HG02852 (cell line): Measurements from ENCODE around the gene PTGER1.
"Not testable (repeated sequence)": the region's sequence is repeated elsewhere in the genome, so short reads cannot be mapped to it uniquely, and the experiment has no call there.

Experiments
- ATAC-seq: cut with Tn5 transposase; IDR thresholded peaks from one replicate; pipeline ENCODE4 v1.9.1; 2021; ENCODE audit warnings: mild to moderate bottlenecking, moderate library complexity; ENCODE audit not compliant: unreplicated experiment

PTGER1 gene

DNA sequence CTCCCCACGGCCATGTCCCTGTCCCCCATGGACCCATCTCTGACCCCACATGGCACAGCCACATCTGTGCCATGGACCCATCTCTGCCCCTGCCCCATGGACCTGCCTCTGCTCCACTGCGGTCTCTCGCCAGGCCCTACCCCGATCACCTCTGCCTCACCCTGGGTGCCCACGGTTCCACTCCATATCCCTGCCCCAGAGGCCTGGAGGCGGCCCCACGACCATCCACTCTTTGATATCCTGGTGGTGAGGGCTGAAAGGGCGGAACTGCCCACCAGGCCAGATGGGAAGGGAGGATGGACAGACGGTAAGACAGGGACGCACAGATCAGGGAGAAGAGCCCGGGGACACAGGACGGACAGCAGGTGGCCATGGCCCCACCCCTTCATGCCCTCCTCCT is 327 bp downstream of the PTGER1 start:
- ATAC-seq = no peak

DNA sequence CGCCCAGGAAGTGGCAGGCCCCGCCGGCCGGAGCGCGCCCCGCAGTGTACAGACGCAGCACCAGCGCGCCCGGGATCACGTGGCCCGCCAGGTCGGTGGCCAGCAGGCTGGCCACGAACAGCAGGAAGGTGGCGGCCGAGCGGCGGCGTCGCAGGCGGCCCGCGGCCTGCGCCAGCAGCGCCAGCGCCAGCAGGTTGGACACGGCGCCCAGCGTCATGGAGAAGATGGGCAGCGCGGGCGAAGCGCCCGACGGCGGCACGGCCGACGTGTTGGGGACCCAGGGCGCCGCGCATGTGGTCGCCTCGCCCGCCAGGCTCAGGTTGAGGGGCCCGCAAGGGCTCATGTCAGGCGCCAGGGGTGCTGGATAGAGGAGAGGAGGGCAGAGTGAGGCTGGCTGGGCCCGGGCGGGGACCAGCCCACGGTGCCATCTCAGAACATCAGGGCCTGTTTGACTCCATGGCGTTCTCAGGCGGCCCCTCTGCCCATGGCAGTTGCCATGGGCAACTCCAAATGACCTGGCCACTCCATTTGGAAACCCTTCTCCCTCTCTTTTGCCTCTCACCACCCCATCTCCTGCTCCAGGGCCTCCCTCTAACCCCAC is 1.1 kb downstream of the PTGER1 start:
- ATAC-seq = no peak

DNA sequence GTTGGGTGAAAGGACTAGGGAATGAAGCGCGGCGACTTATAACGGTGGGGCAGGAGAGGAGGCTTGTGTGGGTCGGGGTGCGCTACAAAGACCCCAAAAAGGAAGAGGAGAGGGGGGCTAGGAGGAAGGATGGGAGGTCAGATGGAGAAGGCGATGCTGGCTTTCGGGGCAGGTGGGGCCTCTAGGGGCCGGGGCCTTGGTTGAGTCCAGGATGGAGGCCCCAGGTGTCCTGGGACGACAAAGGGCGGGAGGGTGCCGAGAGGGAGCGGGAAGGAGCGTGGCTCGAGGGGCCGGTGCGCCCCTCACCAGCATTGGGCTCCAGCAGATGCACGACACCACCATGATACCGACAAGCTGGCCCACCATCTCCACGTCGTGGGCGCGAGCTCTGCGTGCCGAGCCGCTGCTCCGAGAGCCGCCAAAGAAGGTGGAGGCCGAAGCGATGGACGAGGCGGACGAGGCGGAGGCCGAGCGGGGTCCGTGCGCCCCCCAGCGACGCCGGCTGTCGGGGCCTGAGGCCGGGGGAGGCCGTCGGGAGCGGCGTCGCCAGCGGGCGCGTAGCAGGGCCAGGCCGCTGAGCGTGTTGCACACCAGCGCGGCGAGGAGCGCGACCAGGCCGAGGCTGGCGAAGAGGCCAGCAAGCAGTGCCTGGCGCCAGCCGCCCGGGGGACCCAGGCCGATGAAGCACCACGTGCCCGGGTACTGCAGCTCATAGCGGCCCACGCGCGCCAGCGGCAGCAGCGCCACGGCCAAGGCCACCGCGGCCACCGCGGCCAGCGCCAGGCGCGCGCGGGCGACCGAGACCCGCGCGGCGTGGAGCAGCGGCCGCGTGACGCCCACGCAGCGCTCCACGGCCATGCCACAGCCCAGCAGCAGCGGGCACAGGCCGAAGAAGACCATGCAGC is 1.8 kb downstream of the PTGER1 start:
- ATAC-seq = no peak

DNA sequence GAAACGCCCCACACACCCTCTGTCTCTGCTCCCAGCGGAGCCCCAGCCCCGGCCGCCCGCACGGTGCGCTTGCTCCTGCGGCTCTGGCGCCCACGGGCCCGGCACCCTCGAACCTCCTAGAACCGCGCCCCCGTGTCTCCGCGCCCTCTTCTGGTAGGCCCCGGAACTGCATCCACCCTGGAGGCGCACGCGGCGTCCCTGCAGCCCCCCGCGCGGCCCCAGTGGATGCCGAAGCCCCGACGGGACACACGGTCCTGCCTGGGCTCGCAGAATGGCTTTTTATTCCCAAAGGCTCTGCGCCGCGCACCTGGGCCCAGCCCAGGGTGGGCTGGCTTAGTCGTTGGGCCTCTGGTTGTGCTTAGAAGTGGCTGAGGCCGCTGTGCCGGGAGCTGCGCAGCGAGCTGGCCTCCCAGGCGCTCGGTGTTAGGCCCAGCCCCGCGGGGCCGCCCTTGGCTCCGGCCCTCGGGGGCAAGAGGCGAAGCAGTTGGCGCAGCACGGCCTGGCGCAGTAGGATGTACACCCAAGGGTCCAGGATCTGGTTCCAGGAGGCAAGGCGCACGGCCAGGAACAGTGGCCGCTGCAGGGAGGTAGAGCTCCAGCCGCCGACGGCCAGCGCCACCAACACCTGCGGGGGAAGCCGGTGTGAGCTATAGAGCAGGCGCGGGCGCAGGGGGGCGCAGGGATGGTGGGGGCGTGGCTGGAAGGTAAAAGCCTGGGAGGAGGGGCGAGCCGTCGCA is 2.8 kb downstream of the PTGER1 start:
- no peak for ATAC-seq

DNA sequence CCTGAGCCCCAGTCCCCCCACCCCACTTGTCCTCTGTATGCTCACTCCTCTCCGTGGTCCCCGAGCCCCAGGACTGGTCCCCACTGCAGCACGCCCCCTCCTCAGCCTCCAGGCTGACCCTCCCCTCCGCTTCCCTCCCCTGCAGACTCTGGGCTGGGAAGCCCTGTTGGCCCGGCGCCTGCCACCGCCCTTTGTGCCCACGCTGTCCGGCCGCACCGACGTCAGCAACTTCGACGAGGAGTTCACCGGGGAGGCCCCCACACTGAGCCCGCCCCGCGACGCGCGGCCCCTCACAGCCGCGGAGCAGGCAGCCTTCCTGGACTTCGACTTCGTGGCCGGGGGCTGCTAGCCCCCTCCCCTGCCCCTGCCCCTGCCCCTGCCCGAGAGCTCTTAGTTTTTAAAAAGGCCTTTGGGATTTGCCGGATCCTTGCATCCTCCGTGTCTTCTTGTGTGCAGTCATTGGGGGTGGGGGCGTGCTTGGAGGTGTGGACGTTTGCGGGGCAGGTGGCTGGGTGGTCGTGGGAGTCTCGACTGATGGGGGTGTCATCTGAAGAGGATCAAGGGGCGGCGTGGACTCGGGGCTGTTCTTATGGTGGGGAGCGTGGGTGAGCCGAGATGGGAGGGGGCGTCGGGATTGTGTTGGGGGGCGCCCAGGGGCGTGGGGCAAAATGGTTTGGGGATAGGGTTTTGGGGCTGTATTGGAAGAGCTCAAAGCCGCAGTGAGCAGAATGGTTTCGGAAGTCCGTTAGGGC is 3.5 kb downstream of the PTGER1 start:
- no peak for ATAC-seq

DNA sequence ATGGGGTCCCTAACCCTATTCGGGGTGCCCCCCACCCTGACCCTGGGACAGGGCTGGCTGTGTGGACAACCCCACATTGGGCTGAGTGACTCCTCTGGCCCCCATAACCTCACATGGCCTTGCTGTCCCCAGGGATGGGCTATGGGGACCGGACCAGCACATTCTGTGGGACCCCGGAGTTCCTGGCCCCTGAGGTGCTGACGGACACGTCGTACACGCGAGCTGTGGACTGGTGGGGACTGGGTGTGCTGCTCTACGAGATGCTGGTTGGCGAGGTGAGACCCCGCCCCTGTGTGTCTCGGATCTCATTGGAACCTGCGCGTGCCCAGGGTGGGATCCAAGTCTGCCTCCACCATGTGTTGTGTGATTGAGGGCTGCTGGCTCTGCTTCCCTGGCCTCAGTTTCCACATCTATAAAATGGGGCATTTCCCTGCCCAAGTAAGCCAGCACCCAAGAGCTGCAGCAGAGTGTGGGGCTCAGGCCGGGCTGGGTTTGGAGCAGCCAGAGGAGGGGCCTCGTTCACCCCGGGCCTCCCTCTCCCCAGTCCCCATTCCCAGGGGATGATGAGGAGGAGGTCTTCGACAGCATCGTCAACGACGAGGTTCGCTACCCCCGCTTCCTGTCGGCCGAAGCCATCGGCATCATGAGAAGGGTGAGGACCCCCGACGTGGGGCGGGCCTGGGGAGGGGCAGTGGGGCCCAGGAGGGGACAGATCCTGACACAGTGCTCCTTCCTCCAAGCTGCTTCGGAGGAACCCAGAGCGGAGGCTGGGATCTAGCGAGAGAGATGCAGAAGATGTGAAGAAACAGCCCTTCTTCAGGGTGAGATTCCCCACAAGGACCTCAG is 4.9 kb downstream of the PTGER1 start:
- no peak for ATAC-seq

DNA sequence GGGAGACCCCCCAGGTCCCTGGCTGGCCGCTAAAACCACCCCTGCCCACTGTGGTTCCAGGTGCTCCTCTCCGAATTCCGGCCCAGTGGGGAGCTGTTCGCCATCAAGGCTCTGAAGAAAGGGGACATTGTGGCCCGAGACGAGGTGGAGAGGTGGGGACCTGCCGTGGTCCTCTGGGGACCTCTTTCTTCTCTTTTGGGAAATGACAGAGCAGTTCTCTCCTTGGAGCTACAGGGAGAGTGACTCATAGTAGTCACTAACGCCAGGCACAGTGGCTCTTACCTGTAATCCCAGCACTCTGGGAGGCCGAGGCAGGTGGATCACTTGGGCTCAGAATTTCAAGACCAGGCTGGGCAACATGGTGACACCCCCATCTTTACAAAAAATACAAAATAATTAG is 7.3 kb downstream of the PTGER1 start:
- ATAC-seq = no peak

DNA sequence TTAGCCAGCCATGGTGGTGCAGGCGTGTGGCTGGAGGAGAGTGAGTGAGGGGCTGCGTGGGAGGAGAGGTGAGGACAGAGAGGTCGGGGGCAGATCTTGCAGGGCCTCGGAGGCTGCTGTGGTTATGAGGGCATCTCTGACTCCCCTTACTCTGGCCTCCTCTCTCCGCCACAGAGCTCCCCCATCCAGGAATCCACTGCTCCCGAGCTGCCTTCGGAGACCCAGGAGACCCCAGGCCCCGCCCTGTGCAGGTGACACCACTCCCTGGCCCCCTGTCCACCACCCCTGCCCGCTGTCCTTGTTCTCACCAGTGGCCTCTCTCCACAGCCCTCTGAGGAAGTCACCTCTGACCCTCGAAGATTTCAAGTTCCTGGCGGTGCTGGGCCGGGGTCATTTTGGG is 7.8 kb downstream of the PTGER1 start:
- ATAC-seq = no peak

DNA sequence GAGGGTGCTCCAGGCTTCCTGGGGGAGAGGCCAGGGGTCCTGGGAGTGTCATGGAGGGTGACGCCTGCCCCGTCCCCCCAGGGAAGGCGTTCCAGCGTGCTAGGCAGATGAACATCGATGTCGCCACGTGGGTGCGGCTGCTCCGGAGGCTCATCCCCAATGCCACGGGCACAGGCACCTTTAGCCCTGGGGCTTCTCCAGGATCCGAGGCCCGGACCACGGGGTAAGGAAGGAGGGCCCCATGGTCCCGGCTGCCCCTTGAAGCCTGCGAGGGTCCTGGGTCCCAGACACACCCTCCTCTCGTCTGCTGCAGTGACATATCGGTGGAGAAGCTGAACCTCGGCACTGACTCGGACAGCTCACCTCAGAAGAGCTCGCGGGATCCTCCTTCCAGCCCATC is 11.4 kb downstream of the PTGER1 start:
- ATAC-seq = no peak

DNA sequence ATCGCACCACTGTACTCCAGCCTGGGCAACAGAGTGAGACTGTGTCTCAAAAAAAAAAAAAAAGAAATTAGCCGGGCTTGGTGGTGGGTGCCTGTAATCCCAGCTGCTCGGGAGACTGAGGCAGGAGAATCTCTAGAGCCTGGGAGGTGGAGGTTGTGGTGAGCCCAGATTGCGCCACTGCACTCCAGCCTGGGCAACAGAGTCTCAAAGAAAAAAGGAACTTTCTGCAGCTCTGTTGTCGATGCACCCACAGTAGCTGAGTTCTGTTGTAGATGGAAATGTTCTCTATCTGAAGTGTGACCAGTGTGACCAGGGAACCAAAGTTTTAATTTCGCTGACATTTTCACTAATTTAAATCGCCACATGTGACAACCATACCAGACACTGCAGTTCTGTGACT is 12.8 kb downstream of the PTGER1 start:
- not testable (repeated sequence) for ATAC-seq

DNA sequence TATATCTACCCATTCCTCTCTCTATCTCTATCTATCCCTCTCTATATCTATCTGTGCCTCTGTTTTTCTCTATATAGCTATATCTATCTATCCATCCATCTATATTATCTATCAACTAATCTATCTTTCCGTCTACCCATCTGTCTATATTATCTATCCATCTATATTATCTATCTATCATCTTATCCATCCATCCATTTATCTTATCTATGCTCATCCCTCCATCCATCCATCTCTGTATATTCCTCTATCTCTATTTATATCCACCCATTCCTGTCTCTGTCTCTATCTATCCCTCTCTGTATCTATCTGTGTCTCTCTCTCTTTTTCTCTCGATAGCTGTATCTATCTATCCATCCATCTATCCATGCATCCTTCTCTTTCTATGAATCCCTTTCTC is 14.2 kb downstream of the PTGER1 start:
- ATAC-seq = no peak

DNA sequence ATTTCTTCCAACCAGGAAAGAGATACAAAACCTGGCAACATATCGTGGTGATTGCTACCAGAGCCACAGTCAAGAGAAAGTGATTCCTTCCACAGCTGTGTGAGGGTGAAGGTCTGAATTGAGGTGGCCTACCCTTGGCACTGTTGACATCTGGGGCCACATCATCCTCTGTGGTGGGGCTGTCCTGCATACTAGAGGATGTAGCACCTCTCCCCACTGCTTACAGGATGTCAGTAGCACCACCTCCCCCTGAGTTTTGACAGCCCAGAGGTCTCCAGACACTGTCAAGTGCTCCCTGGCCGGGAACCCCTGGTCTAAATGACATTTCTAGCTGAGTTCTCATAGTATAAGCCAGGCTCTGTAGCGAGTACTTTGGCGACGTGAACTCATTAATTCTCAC is 15.5 kb downstream of the PTGER1 start:
- ATAC-seq = no peak

DNA sequence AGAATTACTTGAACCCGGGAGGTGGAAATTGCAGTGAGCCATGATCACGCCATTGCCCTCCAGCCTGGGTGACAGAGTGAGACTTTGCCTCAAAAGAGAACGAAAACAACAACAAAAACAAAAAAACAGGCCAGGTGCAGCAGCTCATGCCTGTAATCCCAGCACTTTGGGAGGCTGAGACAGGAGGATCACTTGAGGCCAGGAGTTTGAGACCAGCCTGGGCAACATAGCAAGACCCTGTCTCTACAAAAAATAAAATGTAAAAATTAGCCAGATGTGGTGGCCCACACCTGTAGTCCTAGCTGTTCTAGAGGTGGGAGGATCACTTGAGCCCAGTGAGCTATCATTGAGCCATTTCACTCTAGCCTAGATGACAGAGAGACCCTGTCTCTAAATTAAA is 22.9 kb downstream of the PTGER1 start:
- ATAC-seq = not testable (repeated sequence)

DNA sequence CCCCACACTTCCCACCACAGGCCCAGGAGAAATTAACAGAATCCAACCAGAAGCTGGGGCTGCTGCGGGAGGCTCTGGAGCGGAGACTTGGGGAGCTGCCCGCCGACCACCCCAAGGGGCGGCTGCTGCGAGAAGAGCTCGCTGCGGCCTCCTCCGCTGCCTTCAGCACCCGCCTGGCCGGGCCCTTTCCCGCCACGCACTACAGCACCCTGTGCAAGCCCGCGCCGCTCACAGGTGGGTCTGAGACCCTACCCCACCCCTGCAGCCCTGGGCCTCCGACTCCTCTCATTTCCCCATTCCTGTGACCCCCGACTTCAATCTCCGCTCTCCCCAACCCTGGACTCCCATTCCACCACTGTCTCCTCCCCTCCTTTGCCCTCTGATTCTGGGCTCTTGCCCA is 24.3 kb downstream of the PTGER1 start:
- ATAC-seq = no peak

DNA sequence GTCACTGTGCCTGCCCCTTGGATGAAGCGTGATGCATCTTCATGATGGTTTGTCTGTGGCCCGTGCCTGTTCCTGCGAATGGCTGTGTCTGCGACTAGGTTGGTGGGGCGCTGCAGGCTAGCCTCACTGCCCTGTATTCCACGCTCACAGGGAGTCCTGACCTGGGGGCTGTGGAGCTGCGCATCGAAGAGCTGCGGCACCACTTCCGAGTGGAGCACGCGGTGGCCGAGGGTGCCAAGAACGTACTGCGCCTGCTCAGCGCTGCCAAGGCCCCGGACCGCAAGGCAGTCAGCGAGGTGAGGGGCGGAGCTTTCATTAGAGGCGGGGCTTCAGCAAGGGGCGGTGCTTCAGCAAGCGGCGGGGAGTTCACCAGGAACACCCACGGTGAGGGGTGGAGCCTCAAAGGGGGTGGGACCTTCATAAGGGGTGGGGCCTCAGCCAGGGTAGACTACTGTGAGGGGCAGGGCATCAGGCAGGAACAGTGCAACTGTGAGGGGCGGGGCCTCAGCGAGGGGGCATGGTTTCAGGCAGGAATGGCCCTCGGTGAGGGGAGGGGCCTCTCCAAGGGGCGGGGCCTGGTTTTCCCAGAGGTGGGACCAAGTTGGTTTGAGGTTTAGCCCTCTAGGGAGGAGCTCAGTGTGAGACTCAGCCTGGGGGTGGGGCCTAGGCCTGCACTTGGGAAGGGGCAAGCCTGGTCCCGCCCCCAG is 24.8 kb downstream of the PTGER1 start:
- no peak for ATAC-seq

DNA sequence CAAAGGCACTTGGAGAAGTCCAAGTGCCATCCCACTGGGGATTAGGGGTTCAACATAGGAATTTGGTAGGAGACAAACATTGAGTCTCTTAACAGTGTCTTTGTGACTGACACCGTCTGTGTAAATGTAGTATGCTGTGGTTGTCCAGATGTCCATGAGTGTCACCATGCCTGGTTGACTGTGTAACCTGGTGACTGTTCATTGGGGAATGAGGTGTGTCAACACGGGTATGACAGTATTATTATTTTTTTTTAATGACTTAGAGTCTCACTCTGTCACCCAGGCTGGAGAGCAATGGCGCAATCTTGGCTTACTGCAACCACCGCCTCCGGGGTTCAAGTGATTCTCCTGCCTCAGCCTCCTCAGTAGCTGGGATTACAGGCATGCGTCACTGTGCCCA is 25.8 kb downstream of the PTGER1 start:
- no peak for ATAC-seq

DNA sequence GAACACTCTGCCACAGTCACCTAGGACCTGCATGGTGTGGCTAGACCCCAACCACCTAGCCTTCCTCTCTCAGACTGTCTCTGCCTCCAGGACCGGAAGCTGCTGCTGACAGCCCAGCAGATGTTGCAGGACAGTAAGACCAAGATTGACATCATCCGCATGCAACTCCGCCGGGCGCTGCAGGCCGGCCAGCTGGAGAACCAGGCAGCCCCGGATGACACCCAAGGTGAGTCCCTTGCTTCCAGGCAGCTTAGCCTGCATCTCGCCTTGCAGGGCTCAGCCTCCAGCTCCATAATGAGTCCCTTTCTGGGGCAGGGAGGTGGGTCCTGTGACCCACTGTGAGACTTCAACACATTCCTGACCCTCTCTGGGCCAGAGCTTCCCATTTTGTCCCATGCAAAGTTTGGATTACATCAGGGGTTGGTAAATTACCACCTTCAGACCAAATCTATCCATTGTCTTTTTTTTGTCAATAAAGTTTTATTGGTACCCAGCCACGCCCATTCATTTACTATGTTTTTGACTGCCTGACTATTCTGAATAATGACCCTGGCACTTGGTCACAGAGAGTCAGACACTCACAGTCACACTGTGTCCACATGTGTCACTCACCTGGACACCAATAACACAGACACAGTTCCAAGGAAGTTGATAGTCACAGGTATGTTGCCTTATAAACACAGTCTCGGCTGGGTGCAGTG is 28.7 kb downstream of the PTGER1 start:
- ATAC-seq = no peak

DNA sequence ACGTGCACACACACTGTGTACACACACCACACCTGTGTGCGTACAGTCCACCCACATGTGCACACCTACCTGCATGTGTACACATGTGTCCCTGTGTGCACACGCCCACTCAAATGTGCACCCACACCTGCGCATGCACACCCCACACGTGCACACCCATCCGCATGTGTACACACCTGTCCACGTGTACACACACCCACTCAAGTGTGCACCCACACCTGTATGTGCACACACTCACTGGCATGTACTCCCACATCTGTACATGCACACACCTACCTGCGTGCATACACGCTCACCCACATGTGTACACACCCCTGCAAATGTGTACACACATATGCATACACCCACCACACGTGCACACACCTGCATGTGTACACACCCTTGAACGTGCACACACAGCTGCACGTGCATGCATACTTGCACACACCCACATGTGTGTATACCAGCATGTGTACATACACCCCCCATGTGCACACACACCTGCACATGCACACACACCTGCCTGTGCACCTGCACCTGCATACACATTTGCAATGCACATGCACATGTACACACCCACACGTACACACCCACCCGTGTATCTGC is 31.4 kb downstream of the PTGER1 start:
- ATAC-seq = no peak
